ENCODE measurements around the gene PRPF40B.

DNA sequence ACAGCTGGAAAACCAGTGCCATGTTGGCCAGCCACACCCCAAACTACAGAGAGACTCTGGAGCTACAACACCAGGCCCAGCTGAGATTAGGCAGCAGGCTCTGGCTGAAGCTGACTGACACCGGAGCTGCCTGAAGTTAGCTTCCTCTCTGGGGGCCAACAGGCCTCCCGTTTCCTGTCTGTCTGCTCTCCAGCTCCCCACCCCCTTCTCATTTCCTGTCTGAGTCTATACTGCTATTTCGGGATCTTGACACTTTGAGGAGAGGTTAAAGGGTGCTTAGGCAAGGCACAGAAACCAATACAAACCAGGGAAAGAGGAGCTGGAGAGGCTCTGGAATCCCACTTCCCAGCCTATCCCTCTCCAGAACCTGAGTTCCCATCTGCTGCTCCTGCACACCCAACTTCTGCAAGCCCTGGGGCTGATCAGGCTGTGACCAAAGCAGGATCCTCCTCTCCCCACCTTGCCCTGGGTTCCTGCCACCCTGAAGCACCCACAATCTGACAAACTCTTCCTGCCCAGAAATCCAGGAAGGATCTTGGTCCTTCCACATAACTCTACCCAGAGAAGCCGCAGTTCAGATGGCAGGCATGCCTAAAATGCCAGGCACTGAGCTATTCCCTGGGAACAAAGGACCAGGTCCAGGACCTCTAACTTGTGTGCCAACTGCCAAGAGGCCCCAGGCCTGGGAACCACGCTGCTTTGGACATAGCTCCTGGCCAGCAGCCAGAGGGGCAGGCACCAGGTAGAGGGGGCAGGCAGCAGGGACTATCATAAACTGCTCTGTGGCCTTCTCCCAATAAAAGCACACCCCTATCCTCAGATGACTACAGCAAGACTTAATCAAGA lies 39.9 kb downstream of the PRPF40B start:
- TF ChIP-seq, protein P1, sequence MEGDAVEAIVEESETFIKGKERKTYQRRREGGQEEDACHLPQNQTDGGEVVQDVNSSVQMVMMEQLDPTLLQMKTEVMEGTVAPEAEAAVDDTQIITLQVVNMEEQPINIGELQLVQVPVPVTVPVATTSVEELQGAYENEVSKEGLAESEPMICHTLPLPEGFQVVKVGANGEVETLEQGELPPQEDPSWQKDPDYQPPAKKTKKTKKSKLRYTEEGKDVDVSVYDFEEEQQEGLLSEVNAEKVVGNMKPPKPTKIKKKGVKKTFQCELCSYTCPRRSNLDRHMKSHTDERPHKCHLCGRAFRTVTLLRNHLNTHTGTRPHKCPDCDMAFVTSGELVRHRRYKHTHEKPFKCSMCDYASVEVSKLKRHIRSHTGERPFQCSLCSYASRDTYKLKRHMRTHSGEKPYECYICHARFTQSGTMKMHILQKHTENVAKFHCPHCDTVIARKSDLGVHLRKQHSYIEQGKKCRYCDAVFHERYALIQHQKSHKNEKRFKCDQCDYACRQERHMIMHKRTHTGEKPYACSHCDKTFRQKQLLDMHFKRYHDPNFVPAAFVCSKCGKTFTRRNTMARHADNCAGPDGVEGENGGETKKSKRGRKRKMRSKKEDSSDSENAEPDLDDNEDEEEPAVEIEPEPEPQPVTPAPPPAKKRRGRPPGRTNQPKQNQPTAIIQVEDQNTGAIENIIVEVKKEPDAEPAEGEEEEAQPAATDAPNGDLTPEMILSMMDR (IDR thresholded peaks at IDR 0.05), result no peak
- TF ChIP-seq POLR2A (IDR thresholded peaks at IDR 0.05), result no peak

Data from lower leg skin (tissue), 3 donors.